Measurements from ENCODE around the gene HHIPL1. TPM values are rescaled to one million over a fixed set of nuclear protein-coding genes. Genes with fewer than 3 reads are reported as not detected.

HHIPL1 gene
- total RNA-seq, 2 experiments from 2014 or later, result 0.25 to 0.72 TPM

DNA sequence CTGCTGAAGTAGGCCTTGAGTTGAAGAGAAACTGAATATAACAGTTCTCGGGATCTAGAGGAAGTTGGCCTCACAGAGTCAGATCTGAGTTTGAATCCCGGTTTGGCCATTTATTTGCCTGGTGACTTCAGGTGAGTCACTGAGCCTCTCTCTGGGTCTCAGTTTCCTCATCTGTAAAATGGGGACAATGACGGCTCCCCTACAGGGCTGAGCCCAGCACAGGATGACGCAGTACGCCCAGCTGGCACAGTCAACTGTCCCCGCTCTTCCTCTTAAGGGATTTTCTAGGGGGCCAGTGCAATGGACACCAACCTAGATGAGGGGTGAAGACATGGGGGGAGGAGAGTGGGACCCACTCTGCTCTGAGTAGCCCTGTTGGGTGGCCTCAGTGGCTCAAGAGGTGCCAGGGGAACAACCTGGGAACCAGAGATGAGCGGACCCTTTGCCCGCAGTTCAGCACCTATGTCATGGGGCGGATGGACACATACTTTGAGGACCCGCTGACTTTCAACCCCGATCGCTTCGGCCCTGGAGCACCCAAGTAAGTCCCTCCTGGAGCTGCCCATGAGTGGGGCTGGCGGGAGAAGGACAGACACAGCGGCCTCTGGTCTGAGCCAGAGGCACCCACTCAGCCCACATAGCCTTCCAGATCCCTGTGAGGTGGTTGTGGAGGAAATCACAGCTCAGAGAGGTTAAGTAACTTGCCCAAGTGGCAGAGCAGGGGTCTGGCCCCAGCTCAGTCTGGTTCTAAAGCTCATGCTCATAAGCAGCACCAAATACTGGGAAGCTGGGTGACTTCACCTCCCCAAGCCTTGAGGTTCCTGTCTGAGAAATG is 80.2 kb downstream of the HHIPL1 start:
- Histone ChIP-seq H3K36me3 (ENCODE audit: insufficient read depth, low read length) (no peaks in the 10 kb centered on the region), H3K4me2 (ENCODE audit: low read length) (no peak overlapping the region), H3K9me2 (ENCODE audit: insufficient read depth, low read length) (no peaks in the 10 kb centered on the region), H3K9me3 (ENCODE audit: low read length) (no peaks in the 10 kb centered on the region), H4K20me1 (ENCODE audit: insufficient read depth, low read length) (no peaks in the 10 kb centered on the region), H3K79me2 (ENCODE audit: insufficient read depth, low read depth, low read length) (no peaks in the 10 kb centered on the region), H3K4me3 (ENCODE audit: low read depth, low read length, poor library complexity, severe bottlenecking) (no peak overlapping the region), H2AFZ (ENCODE audit: low read length) (no peak overlapping the region), H3K4me1 (ENCODE audit: insufficient read depth, low read length, poor library complexity, severe bottlenecking) (no peaks in the 10 kb centered on the region), H3K27ac (ENCODE audit: low read depth, low read length, poor library complexity, severe bottlenecking) (no peak overlapping the region)
- BruUV-seq (replicated peaks), result no TSS peak
- ChIA-PET CTCF (ENCODE audit: unreplicated experiment) (no interaction called here), POLR2A (no interaction called here)
- DNase-seq (ENCODE audit: low spot score), result no peak
- intact Hi-C loops (cut with micrococcal nuclease; ENCODE audit: unreplicated experiment), result no loop called here
- no peak for TF ChIP-seq CTCF (conservative IDR thresholded peaks at IDR 0.05; ENCODE audit: low read length)
- TF ChIP-seq EZH2phosphoT487 (IDR thresholded peaks at IDR 0.05; ENCODE audit: borderline replicate concordance, low read depth, low read length), result no peak

DNA sequence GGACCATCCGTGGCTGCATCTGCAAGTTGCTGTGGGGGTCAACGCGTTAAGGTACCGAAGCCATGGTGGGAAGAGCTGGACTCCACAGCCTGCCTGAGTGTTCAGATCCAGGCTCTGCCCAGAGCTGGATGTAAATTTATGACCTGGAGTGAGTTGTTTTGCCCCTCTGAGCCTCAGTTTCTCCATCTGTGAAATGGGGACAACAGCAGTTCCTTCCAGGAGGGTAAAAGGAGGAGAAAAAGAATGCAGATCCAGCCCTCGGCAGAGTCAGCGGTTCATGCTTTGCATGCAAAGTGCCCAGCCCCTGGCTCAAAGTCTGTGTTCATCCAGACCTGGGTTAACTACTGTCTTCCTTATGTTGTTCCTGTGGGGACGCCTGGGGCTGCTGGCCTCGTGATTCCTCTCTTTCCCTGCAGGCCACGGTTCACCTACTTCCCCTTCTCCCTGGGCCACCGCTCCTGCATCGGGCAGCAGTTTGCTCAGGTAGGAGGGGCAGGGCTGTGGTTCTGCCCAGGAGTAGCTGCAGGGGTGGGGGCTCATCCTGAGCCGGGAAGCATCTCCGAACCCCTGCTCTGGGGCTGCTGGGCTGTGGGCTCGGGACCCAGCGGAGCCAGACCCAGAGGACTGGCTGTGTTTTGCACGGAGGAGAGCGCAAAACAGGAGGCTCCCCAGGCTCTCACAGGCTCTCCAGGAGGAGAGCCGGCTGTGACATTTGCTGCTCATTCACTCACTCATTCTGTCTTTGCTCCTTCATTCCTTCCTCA is 81.0 kb downstream of the HHIPL1 start:
- no peaks in the 10 kb centered on the region for H3K4me1 ChIP-seq (ENCODE audit: insufficient read depth, low read length, poor library complexity, severe bottlenecking)
- TF ChIP-seq EZH2phosphoT487 (IDR thresholded peaks at IDR 0.05; ENCODE audit: borderline replicate concordance, low read depth, low read length) (no peak), CTCF (conservative IDR thresholded peaks at IDR 0.05; ENCODE audit: low read length) (no peak)
- intact Hi-C loops (cut with micrococcal nuclease; ENCODE audit: unreplicated experiment), result no loop called here
- no peaks in the 10 kb centered on the region for H3K36me3 ChIP-seq (ENCODE audit: insufficient read depth, low read length)
- POLR2A ChIA-PET, result no interaction called here
- CTCF ChIA-PET (ENCODE audit: unreplicated experiment), result no interaction called here
- no peak overlapping the region for H2AFZ ChIP-seq (ENCODE audit: low read length)
- H3K27ac ChIP-seq (ENCODE audit: low read depth, low read length, poor library complexity, severe bottlenecking), result no peak overlapping the region
- BruUV-seq (replicated peaks), result no TSS peak
- no peak overlapping the region for H3K4me2 ChIP-seq (ENCODE audit: low read length)
- no peaks in the 10 kb centered on the region for H3K9me2 ChIP-seq (ENCODE audit: insufficient read depth, low read length)
- H4K20me1 ChIP-seq (ENCODE audit: insufficient read depth, low read length), result no peaks in the 10 kb centered on the region
- no peak overlapping the region for H3K4me3 ChIP-seq (ENCODE audit: low read depth, low read length, poor library complexity, severe bottlenecking)
- no peak for DNase-seq (ENCODE audit: low spot score)
- H3K9me3 ChIP-seq (ENCODE audit: low read length), result no peaks in the 10 kb centered on the region
- no peaks in the 10 kb centered on the region for H3K79me2 ChIP-seq (ENCODE audit: insufficient read depth, low read depth, low read length)
